Neural cell (in vitro differentiated cells): ENCODE results near the gene TTC31. TPM values are rescaled to one million over a fixed set of nuclear protein-coding genes. Genes with fewer than 3 reads are reported as not detected.

Experiments used
- H2AFZ ChIP-seq: fragments of 200-600, 300-800 bp; sonication (generic), shearing (Covaris generic); 2 replicates; pipeline ENCODE4 v1.6.0; 2014; ENCODE audit warnings: low read depth, mild to moderate bottlenecking, antibody characterized with exemption, low read length, moderate library complexity
- H3F3A ChIP-seq: fragments of 200-600 bp; shearing (Covaris generic); 2 replicates; pipeline ENCODE4 v1.6.1; 2016; ENCODE audit warnings: mild to moderate bottlenecking, moderate library complexity, mixed read lengths, antibody characterized with exemption, low read length; ENCODE audit not compliant: insufficient read depth, poor library complexity, severe bottlenecking
- H3K27ac ChIP-seq: fragments of 200-600, 300-800 bp; sonication (generic), shearing (Covaris generic); 2 replicates; pipeline ENCODE4 v1.5.1; 2014; ENCODE audit warnings: mild to moderate bottlenecking, low read length, moderate library complexity
- H3K27me3 ChIP-seq: fragments of 300-800, 200-600 bp; sonication (generic), shearing (Covaris generic); 2 replicates; pipeline ENCODE4 v1.6.0; 2014; ENCODE audit warnings: mild to moderate bottlenecking, low read depth, low read length, moderate library complexity; ENCODE audit not compliant: insufficient read depth
- H3K36me3 ChIP-seq: fragments of 300-800, 200-600 bp; sonication (generic), shearing (Covaris generic); 2 replicates; pipeline ENCODE4 v1.5.1; 2014; ENCODE audit warnings: mild to moderate bottlenecking, antibody characterized with exemption, low read length, moderate library complexity; ENCODE audit not compliant: insufficient read depth
- H3K4me2 ChIP-seq: fragments of 300-800, 200-600 bp; sonication (generic), shearing (Covaris generic); 2 replicates; pipeline ENCODE4 v1.6.0; 2014; ENCODE audit warnings: mild to moderate bottlenecking, low read length
- H3K4me3 ChIP-seq: fragments of 300-800, 200-600 bp; sonication (generic), shearing (Covaris generic); 2 replicates; pipeline ENCODE4 v1.5.1; 2014; ENCODE audit warnings: mild to moderate bottlenecking, low read length, moderate library complexity
- H3K79me2 ChIP-seq: fragments of 200-600 bp; shearing (Covaris generic); replicated peaks from 2 replicates; pipeline ENCODE4 v1.6.0; 2014; ENCODE audit warnings: mild to moderate bottlenecking, low read length, moderate library complexity; ENCODE audit not compliant: insufficient read depth
- H3K9ac ChIP-seq: fragments of 300-800, 200-600 bp; sonication (generic), shearing (Covaris generic); 2 replicates; pipeline ENCODE4 v1.6.1; 2016; ENCODE audit warnings: mild to moderate bottlenecking, low read length, mixed read lengths
- H3K9me2 ChIP-seq: fragments of 200-600 bp; shearing (Covaris generic); 2 replicates; pipeline ENCODE4 v1.6.1; 2016; ENCODE audit warnings: mild to moderate bottlenecking, low read length, mixed read lengths; ENCODE audit not compliant: insufficient read depth
- H3K9me3 ChIP-seq: fragments of 200-600, 300-800 bp; sonication (generic), shearing (Covaris generic); 2 replicates; pipeline ENCODE4 v1.6.1; 2016; ENCODE audit warnings: mild to moderate bottlenecking, mixed run types, low read length, moderate library complexity, mixed read lengths
- H4K20me1 ChIP-seq: fragments of 200-600 bp; shearing (Covaris generic); 2 replicates; pipeline ENCODE4 v1.6.1; 2016; ENCODE audit warnings: mild to moderate bottlenecking, mixed run types; ENCODE audit not compliant: insufficient read depth
- EP300 ChIP-seq: fragments of 450-650 bp; conservative IDR thresholded peaks from 2 replicates; pipeline ENCODE4 v1.6.1; 2014; ENCODE audit warnings: antibody characterized with exemption, mild to moderate bottlenecking, moderate library complexity; ENCODE audit not compliant: poor library complexity, severe bottlenecking
- EZH2 ChIP-seq: fragments of 200-600, 300-800 bp; shearing (Covaris generic), sonication (generic); IDR thresholded peaks from 2 replicates; pipeline ENCODE4 v1.6.1; 2014; ENCODE audit warnings: antibody characterized with exemption, low read length, borderline replicate concordance, mild to moderate bottlenecking; ENCODE audit not compliant: insufficient read depth, poor library complexity, severe bottlenecking
- MXI1 ChIP-seq: fragments of 450-650 bp; conservative IDR thresholded peaks from 2 replicates; pipeline ENCODE4 v1.6.1; 2014; ENCODE audit warnings: antibody characterized with exemption, mild to moderate bottlenecking; ENCODE audit not compliant: poor library complexity, severe bottlenecking
- POLR2AphosphoS5 ChIP-seq: IDR thresholded peaks from 2 replicates; pipeline ENCODE4 v1.6.1; 2012
- RAD21 ChIP-seq: fragments of 450-650 bp; conservative IDR thresholded peaks from 2 replicates; pipeline ENCODE4 v1.6.1; 2014; ENCODE audit warnings: antibody characterized with exemption, mild to moderate bottlenecking, moderate library complexity
- SMC3 ChIP-seq: fragments of 450-650 bp; conservative IDR thresholded peaks from 2 replicates; pipeline ENCODE4 v1.6.1; 2014; ENCODE audit warnings: antibody characterized with exemption, mild to moderate bottlenecking, moderate library complexity; ENCODE audit not compliant: poor library complexity
- TAF1 ChIP-seq: IDR thresholded peaks from 2 replicates; pipeline ENCODE4 v1.6.1; 2012; ENCODE audit warnings: low read depth
- polyA plus RNA-seq: library from polyadenylated mRNA; depleted of rRNA; stranded (reverse); fragments of >200 nt; gene quantifications from 2 replicates; pipeline ENCODE4 v1.2.3, GENCODE V29; 2014
- TF ChIP-seq, protein P1 (sequence below): IDR thresholded peaks from 2 replicates; pipeline ENCODE4 v1.6.1; 2012; ENCODE audit warnings: borderline replicate concordance
- TF ChIP-seq, protein P2 (sequence below): fragments of 450-650 bp; IDR thresholded peaks from 2 replicates; pipeline ENCODE4 v1.5.1; 2014; ENCODE audit warnings: antibody characterized with exemption, mild to moderate bottlenecking, moderate library complexity; ENCODE audit not compliant: poor library complexity, severe bottlenecking

Gene TTC31
- polyA plus RNA-seq, 1 donor from 2014 or later = 11.0 TPM

DNA sequence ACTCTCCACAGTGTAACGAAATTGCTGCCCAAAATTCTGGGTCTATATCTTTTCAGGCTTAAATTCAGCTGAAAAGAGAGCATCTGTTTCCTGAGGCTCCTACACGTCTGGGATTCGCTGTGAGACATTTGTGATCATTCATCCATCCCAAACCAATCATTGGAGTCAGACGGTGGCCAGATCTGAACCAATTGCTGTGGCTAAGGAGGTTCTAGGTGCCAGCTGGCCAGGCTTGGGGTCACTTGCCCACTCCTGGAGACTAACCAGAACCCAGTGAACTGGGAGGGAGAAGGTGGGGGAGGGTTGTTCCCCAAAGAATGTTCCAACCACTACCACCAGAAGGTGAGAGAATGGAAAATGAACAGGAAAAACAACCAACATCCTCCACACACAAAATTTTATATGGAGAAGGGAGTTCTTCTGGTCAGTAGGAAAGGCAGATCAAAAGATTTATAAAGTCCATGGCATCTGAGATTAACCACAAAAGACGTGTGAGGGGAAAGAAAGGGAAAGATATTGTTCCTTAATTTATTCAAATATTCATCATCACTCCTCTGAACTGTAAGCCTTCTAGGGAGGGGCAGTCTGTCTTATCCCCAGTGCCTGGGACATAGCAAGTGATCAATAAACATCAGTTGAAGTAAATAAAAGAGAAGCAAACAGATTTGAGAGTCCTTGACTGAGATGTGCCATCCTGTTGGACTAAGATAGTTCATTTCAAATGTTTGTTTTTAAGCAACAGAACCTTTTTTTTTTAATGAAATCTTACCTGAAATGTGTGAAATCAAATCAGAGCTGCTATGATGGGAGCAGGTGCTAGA, 38.2 kb upstream of the TTC31 start:
- TF ChIP-seq POLR2AphosphoS5 = no peak
- no peak for TF ChIP-seq EP300
- no peak for TF ChIP-seq EZH2
- no peak for TF ChIP-seq SMC3
- no peak for TF ChIP-seq TAF1
- TF ChIP-seq RAD21 = no peak
- TF ChIP-seq, protein P1, sequence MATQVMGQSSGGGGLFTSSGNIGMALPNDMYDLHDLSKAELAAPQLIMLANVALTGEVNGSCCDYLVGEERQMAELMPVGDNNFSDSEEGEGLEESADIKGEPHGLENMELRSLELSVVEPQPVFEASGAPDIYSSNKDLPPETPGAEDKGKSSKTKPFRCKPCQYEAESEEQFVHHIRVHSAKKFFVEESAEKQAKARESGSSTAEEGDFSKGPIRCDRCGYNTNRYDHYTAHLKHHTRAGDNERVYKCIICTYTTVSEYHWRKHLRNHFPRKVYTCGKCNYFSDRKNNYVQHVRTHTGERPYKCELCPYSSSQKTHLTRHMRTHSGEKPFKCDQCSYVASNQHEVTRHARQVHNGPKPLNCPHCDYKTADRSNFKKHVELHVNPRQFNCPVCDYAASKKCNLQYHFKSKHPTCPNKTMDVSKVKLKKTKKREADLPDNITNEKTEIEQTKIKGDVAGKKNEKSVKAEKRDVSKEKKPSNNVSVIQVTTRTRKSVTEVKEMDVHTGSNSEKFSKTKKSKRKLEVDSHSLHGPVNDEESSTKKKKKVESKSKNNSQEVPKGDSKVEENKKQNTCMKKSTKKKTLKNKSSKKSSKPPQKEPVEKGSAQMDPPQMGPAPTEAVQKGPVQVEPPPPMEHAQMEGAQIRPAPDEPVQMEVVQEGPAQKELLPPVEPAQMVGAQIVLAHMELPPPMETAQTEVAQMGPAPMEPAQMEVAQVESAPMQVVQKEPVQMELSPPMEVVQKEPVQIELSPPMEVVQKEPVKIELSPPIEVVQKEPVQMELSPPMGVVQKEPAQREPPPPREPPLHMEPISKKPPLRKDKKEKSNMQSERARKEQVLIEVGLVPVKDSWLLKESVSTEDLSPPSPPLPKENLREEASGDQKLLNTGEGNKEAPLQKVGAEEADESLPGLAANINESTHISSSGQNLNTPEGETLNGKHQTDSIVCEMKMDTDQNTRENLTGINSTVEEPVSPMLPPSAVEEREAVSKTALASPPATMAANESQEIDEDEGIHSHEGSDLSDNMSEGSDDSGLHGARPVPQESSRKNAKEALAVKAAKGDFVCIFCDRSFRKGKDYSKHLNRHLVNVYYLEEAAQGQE = no peak
- no peak for TF ChIP-seq MXI1
- TF ChIP-seq, protein P2, sequence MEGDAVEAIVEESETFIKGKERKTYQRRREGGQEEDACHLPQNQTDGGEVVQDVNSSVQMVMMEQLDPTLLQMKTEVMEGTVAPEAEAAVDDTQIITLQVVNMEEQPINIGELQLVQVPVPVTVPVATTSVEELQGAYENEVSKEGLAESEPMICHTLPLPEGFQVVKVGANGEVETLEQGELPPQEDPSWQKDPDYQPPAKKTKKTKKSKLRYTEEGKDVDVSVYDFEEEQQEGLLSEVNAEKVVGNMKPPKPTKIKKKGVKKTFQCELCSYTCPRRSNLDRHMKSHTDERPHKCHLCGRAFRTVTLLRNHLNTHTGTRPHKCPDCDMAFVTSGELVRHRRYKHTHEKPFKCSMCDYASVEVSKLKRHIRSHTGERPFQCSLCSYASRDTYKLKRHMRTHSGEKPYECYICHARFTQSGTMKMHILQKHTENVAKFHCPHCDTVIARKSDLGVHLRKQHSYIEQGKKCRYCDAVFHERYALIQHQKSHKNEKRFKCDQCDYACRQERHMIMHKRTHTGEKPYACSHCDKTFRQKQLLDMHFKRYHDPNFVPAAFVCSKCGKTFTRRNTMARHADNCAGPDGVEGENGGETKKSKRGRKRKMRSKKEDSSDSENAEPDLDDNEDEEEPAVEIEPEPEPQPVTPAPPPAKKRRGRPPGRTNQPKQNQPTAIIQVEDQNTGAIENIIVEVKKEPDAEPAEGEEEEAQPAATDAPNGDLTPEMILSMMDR = no peak
- no peaks in the 10 kb centered on the region for H3K36me3 ChIP-seq
- no peaks in the 10 kb centered on the region for H3K9me2 ChIP-seq
- no peaks in the 10 kb centered on the region for H3K79me2 ChIP-seq
- H3K27ac ChIP-seq = no peak overlapping the region
- H2AFZ ChIP-seq = no peak overlapping the region
- peaks cover 29% of the 10 kb centered on the region for H3K27me3 ChIP-seq
- H3F3A ChIP-seq = no peaks in the 10 kb centered on the region
- H3K9me3 ChIP-seq = no peaks in the 10 kb centered on the region
- no peak overlapping the region for H3K4me2 ChIP-seq
- no peaks in the 10 kb centered on the region for H4K20me1 ChIP-seq
- H3K9ac ChIP-seq = no peak overlapping the region
- H3K4me3 ChIP-seq = no peak overlapping the region

DNA sequence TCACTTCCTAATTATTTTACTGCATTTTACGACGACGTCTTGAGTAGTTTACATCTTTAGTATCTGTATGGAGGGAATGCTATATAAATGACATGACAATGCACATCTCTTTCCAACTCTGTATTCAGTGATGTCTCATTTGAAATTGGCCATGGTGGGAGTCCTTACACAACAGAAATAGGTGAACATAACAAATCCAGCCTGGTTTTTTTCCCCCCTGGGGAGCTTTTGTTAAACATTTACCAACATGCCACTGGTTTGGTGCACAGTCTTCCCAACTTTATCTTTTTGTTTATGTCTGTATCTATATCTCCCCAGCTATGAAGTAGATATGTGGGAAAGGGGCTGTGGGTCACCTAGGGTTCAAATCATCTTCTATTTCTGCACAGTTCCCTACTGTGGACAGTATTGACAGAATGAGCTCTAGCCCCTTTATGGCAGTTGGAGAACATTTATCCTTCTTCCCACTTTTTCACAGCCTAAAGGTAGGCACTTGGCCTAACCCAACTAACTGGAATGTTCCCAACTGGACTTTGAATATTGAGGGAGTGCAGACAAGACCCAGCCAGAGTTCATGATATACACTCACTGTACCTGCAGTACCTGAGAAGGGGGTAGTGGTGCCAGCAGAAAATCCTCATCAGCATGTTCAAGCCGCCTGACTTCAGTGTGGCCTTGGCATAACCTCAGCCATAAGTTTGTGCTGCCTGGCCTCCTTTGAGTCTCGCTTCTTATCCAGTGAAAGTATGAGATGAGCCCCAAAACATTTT, 35.5 kb upstream of the TTC31 start:
- peaks cover 6% of the 10 kb centered on the region for H3K27me3 ChIP-seq

More for the DNA sequence above, 35.5 kb upstream of the TTC31 start:
- Histone ChIP-seq H3K9me2 (no peaks in the 10 kb centered on the region), H3K9ac (no peak overlapping the region), H3K27ac (no peak overlapping the region), H2AFZ (no peak overlapping the region), H3K36me3 (no peaks in the 10 kb centered on the region), H4K20me1 (no peaks in the 10 kb centered on the region), H3K79me2 (no peaks in the 10 kb centered on the region), H3K4me2 (no peak overlapping the region), H3K9me3 (no peaks in the 10 kb centered on the region), H3F3A (no peaks in the 10 kb centered on the region), H3K4me3 (no peak overlapping the region)
- no peak for TF ChIP-seq RAD21
